Ectodermal cell (in vitro differentiated cells): Measurements from ENCODE around the gene MAGI2.

Experiments used
- H3K27ac ChIP-seq: 2 replicates; pipeline ENCODE4 v1.7.0; 2013; ENCODE audit warnings: mild to moderate bottlenecking, low read depth, low read length; ENCODE audit not compliant: insufficient read depth, poor library complexity, severe bottlenecking
- H3K27me3 ChIP-seq: 2 replicates; pipeline ENCODE4 v1.7.0; 2013; ENCODE audit warnings: mild to moderate bottlenecking, low read length; ENCODE audit not compliant: insufficient read depth, control insufficient read depth, poor library complexity, severe bottlenecking
- H3K36me3 ChIP-seq: one replicate; pipeline ENCODE4 v1.7.0; 2013; ENCODE audit warnings: low read length; ENCODE audit not compliant: control insufficient read depth, insufficient read depth
- H3K4me1 ChIP-seq: one replicate; pipeline ENCODE4 v1.7.0; 2013; ENCODE audit warnings: low read length; ENCODE audit not compliant: control insufficient read depth, insufficient read depth
- H3K4me3 ChIP-seq: 2 replicates; pipeline ENCODE4 v1.7.0; 2013; ENCODE audit warnings: low read depth, low read length, control low read depth; ENCODE audit not compliant: insufficient read depth
- H3K9me3 ChIP-seq: 2 replicates; pipeline ENCODE4 v1.7.0; 2013; ENCODE audit warnings: mild to moderate bottlenecking, low read length, moderate library complexity; ENCODE audit not compliant: control insufficient read depth
- WGBS, 2 experiments: methylation state at CpG; one replicate each; pipeline ENCODE4 v1.1.7; 2013; ENCODE audit warnings: missing lambda C conversion rate in 2 of 2; 5-methylcytosine and 5-hydroxymethylcytosine counted together

MAGI2 gene

DNA sequence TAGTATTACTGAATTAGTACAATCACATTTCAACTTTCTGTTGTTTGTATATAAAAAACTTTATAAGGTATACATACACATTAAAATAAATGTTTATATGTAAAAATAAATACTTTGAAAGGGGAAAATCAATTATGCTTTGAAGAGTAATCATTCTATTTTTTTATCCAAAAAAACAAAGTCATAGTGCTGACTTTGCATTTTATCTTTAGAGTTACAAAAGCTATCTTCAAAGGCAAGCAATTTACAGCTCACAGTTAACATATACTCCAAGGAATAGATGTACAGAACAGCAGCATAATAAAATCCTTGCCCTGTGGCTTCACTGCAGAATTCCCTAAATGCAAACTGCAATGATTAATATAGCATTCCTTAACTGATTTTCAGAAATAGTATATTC lies 53.2 kb downstream of the MAGI2 start:
- Histone ChIP-seq H3K9me3 (no peaks in the 10 kb centered on the region), H3K4me1 (no peaks in the 10 kb centered on the region), H3K4me3 (no peak overlapping the region), H3K27ac (no peak overlapping the region), H3K36me3 (no peaks in the 10 kb centered on the region), H3K27me3 (no peaks in the 10 kb centered on the region)

DNA sequence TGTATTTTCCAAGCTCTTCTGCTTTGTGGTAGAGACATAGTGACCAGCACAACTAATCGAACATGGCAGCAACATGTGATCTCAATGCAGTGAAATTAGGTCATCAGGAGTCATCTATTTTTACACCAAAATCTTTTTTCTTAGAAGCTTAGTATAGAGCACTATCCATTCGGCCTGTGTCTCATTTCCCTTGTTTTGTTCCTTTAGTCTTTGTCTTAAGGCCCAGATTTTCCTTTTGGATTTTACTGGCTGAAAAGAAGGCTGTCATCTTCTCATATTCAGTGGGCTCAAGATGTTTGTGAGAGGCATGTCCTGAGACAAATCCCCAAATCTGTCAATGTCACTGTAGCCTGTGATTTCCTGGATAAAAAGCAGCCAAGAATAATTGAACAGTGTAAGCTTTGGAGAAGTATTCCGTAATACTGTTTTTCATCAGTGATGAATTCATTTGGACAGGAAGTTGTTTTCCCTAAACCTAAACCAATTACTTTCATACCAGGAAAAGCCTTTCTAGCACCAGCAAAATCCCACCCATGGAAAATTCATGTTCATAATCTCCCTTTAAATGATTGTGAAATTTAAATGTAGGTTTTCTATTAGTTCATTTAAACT lies 55.2 kb downstream of the MAGI2 start:
- H3K27ac ChIP-seq = no peak overlapping the region
- WGBS, 2 experiments = 92% methylated on average over 3 of the region's 3 CpGs

DNA sequence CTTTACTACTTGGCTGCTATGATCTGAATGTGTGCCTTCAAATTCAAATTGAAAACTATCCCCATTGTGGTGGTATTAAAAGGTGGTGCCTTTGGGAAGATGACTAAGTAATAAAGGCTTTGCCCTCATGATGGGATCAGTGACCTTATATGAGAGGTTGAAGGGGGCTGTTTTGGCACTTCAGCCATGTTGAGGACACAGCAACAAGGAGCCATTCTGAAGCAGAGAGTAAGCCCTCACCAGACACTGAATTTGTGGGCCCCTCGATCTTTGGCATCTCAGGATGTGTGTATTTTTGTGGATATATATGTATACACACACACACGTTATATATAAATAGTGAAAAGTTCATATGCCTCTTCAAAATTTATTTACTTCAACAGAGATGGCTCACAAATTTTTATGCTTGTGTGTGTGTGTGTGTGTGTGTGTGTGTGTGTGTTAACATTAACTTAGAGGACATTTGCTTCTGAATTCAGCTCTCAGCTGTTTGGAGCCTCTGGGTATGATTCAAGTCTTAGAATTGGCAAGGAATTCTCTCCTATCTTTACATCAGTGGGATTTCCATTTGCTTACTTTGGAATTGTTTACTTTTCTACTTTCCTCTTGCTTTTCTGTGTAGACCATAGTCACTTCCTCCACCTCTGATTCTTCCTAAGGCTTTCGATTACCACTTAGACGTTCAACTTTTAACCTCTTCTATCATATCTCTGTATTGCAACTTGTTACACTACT lies 66.6 kb downstream of the MAGI2 start:
- H3K4me3 ChIP-seq = no peak overlapping the region
- no peaks in the 10 kb centered on the region for H3K27me3 ChIP-seq
- 93 to 94% methylated on average over 2 of the region's 4 CpGs for WGBS, 2 experiments
- H3K27ac ChIP-seq = no peak overlapping the region
- H3K36me3 ChIP-seq = no peaks in the 10 kb centered on the region
- no peaks in the 10 kb centered on the region for H3K4me1 ChIP-seq
- H3K9me3 ChIP-seq = no peaks in the 10 kb centered on the region

More for the DNA sequence above, 55.2 kb downstream of the MAGI2 start:
- no peaks in the 10 kb centered on the region for H3K27me3 ChIP-seq
- no peaks in the 10 kb centered on the region for H3K4me1 ChIP-seq
- no peaks in the 10 kb centered on the region for H3K9me3 ChIP-seq
- H3K4me3 ChIP-seq = no peak overlapping the region
- H3K36me3 ChIP-seq = no peaks in the 10 kb centered on the region

DNA sequence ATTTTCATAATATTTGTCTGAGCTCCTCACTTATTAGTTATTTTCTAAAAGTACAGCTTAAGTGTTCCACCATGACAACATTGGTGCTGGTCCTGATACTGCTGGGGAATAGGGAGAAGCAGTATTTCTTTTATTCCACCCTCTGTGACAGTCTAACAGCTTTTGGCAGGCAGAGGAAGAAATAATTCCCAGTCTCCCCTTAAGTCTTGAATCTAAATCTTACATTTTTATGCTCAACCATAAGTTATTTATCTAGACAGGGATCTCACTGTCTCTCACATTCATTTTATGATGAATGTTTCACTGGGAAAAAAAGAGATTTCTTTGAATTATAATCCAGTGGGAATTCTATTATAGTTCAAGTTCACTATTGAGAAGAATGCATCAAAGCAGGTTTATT lies 71.5 kb downstream of the MAGI2 start:
- Histone ChIP-seq H3K27ac (no peak overlapping the region), H3K4me1 (no peaks in the 10 kb centered on the region), H3K27me3 (no peaks in the 10 kb centered on the region), H3K4me3 (no peak overlapping the region), H3K36me3 (no peaks in the 10 kb centered on the region), H3K9me3 (no peaks in the 10 kb centered on the region)

DNA sequence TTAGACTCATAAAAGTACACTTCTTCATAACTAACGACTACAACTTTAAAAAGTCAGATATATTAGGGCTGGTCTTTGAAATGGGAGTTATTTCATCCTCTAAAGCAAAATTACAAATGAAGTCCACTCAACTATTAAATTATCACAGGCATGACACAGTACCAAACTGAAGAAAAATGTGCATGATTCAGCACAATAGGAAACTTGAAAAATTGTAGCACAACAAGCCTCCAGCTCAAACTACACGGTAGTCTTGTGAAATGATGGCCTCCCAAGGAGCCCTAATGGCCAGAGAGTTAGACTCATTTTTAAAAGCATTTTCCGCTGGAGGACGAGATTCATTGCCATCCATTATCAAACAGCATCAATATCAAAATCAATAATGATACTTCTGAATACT lies 76.4 kb downstream of the MAGI2 start:
- WGBS, 2 experiments = 88 to 90% methylated on average over 3 of the region's 4 CpGs
- no peaks in the 10 kb centered on the region for H3K9me3 ChIP-seq

DNA sequence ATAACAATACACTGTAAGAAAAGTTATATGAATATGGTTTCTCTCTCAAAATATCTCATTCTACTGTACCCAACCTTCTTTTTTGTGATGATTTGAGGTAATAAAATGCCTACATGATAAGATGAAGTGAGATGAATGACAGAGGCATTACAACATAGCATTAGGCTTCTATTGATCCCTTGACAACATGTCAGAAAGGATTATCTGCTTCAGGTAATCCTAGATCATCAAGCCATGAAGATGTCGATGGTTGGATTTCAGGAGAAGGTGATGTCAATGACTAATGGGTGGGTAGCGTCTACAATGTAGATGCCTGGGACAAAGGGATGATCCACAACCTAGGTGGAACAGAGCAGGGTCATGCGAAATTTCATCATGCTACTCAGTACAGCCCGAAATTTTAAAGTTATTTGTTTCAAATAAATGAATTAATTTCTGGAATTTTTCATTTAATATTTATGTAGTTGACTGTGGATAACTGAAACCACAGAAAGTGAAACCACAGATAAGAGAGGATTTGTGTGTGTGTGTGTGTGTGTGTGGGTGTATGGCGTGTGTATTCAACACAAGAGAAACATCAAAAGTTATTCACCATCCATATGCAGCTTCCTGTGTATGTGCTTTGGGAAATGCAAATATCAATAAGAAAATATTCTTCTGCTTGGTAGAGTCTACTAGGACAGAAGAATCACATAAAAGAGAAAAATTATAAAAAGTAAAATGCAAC lies 77.0 kb downstream of the MAGI2 start:
- H3K4me1 ChIP-seq = no peaks in the 10 kb centered on the region
- no peaks in the 10 kb centered on the region for H3K36me3 ChIP-seq
- WGBS, 2 experiments = 85 to 95% methylated on average over 3 to 4 of the region's 5 CpGs

More for the DNA sequence above, 76.4 kb downstream of the MAGI2 start:
- no peaks in the 10 kb centered on the region for H3K36me3 ChIP-seq
- H3K4me3 ChIP-seq = no peak overlapping the region
- no peaks in the 10 kb centered on the region for H3K4me1 ChIP-seq
- no peaks in the 10 kb centered on the region for H3K27me3 ChIP-seq
- H3K27ac ChIP-seq = no peak overlapping the region

DNA sequence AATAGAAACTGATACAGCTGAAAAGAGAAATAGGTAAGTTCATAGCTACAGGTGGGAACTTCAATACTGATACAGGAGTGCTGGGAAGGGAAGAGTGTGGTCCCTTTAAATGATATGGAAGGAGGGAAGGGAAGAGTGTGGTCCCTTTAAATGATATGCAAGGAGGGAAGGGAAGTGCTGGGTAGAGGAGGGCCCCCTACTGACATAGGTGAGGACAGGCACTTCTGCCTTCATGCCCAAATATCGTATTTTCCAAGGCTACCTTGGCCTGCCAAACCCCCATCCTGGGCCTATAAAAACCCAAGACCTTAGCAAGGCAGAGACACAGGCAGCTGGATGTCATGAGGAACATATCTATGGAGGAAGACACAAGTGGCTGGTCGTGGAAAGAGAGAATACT lies 92.3 kb downstream of the MAGI2 start:
- WGBS, 2 experiments = 33 to 67% methylated on average over 1 to 2 of the region's 2 CpGs
- Histone ChIP-seq H3K27me3 (no peaks in the 10 kb centered on the region), H3K36me3 (no peaks in the 10 kb centered on the region), H3K4me3 (no peak overlapping the region), H3K9me3 (no peaks in the 10 kb centered on the region), H3K27ac (no peak overlapping the region), H3K4me1 (no peaks in the 10 kb centered on the region)

More for the DNA sequence above, 77.0 kb downstream of the MAGI2 start:
- Histone ChIP-seq H3K27ac (no peak overlapping the region), H3K9me3 (no peaks in the 10 kb centered on the region), H3K4me3 (no peak overlapping the region), H3K27me3 (no peaks in the 10 kb centered on the region)

DNA sequence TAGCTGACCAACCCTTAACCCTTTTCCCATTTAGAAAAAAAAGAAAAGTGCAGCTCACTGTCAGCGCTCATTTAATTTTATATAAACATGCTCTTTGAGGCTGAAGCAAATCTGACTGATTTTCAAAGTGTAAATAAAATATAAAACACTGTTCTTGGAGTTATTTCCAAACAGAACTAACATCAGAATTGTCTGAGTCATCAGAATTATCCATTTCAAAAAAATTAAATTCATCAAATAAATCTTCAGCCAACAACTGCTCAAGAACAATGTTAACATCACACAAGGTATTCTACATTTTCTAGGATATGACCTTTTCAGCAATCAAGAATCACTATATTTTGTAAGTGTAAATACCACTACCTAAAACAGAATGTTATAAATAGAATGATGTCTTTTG lies 93.6 kb downstream of the MAGI2 start:
- Histone ChIP-seq H3K9me3 (no peaks in the 10 kb centered on the region), H3K27me3 (no peaks in the 10 kb centered on the region), H3K36me3 (no peaks in the 10 kb centered on the region), H3K27ac (no peak overlapping the region), H3K4me1 (no peaks in the 10 kb centered on the region), H3K4me3 (no peak overlapping the region)
- 100% methylated on average over 1 of the region's 1 CpG; no CpG with 5 or more reads in 1 of the 2 experiments for whole genome bisulfite sequencing, 2 experiments

DNA sequence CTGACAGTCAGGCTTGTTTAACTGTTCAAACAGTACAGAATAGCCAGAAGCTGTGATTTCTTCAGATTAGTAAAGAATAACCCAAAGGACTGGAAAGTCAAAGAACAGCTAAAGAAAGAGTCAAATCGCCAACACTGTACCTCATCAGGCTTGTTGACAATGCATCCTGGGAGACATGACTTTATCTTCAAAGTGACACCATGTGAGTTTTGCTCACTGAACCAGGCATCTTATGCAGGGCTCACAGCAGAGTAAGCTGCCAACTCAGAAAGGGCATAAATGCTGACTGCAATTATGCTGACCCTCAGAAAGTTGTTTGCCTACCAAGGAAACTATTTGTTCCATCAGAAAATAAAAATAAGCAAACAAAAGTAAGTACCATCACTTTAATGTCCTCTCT lies 96.4 kb downstream of the MAGI2 start:
- Histone ChIP-seq H3K4me3 (no peak overlapping the region), H3K27me3 (no peaks in the 10 kb centered on the region), H3K9me3 (no peaks in the 10 kb centered on the region), H3K4me1 (no peaks in the 10 kb centered on the region), H3K27ac (no peak overlapping the region), H3K36me3 (no peaks in the 10 kb centered on the region)
- 91 to 93% methylated on average over 1 of the region's 1 CpG for WGBS, 2 experiments

DNA sequence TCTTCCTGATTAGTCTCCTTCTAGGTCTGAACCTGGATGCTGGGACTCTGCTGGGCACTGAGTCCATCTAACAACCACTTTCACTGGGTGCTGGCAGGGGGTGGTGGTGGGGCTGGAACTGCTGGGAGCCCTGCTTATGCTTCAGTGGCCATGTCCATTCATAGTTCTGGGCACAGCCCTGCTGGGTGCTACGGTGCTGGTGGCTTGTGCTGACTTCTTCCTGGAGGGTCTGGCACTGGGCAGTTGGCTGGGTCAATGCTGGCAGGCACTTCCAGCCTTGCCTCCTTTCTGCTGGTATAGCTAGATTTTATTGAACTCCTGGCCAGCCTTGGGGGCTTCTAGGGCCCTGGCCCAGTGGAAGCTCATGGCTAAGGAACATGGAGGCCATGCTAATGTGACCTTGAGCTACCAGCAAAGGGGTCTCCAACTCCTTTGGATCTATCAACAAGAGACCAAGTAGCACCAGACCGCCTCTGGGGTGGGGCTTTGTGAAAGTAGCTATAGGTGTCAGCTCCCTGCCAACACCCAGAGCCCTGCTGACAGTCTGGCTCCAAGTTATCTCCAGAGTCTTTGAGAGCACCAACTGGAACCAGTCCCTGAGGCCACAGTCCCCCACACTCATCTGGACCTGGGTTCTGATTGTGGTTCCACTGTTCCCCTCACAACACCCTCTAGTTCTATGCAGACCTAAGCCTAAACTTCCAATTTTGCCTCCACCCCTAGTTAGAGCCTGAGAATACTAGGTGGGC lies 99.6 kb downstream of the MAGI2 start:
- WGBS, 2 experiments = 89 to 95% methylated on average over 2 of the region's 2 CpGs

More for the DNA sequence above, 99.6 kb downstream of the MAGI2 start:
- Histone ChIP-seq H3K36me3 (no peaks in the 10 kb centered on the region), H3K4me1 (no peaks in the 10 kb centered on the region), H3K27me3 (no peaks in the 10 kb centered on the region), H3K9me3 (no peaks in the 10 kb centered on the region), H3K27ac (no peak overlapping the region), H3K4me3 (no peak overlapping the region)
